Sigmoid colon (tissue), 7 donors: ENCODE measurements around the gene ARHGAP15. TPM values are rescaled to one million over a fixed set of nuclear protein-coding genes. Genes with fewer than 3 reads are reported as not detected.

Experiments
- DNase-seq: peaks from one replicate; pipeline ENCODE4 v3.0.0-alpha.2; 2019
- H3K27ac ChIP-seq, 4 donors: fragments of 200-600 bp; sonication (generic); one replicate each; pipeline ENCODE4 v1.5.1; 2016 to 2019; ENCODE audit warnings: mild to moderate bottlenecking in 1 of 4
- H3K27me3 ChIP-seq, 3 donors: fragments of 200-600 bp; sonication (generic); one replicate each; pipeline ENCODE4 v1.5.1; 2019; ENCODE audit warnings: mild to moderate bottlenecking in 1 of 3
- H3K36me3 ChIP-seq, 4 donors: fragments of 200-600 bp; sonication (generic); one replicate each; pipeline ENCODE4 v1.5.1; 2016 to 2019
- H3K4me1 ChIP-seq, 4 donors: fragments of 200-600 bp; sonication (generic); one replicate each; pipeline ENCODE4 v1.5.1; 2017 to 2019
- H3K4me3 ChIP-seq, 4 donors: fragments of 200-600 bp; sonication (generic); one replicate each; pipeline ENCODE4 v1.5.1; 2017 to 2019; ENCODE audit warnings: mild to moderate bottlenecking in 2 of 4, moderate library complexity in 1 of 4
- H3K9me3 ChIP-seq, 4 donors: fragments of 200-600 bp in 3 of 4; sonication (generic) in 3 of 4; one replicate each; pipeline versions ENCODE4 v1.5.1 to v1.6.1; 2013 to 2019
- EP300 ChIP-seq, 4 donors: sonication (generic); formaldehyde crosslinking; IDR thresholded peaks; one replicate each; pipeline ENCODE4 v1.6.1; 2017; ENCODE audit warnings: antibody characterized with exemption in 4 of 4
- POLR2A ChIP-seq, 2 donors: fragments of 450-650 bp; IDR thresholded peaks; one replicate each; pipeline ENCODE4 v1.6.1; 2016; ENCODE audit warnings: antibody characterized with exemption in 2 of 2, mild to moderate bottlenecking in 2 of 2, moderate library complexity in 2 of 2
- POLR2AphosphoS5 ChIP-seq, 4 donors: sonication (generic); formaldehyde crosslinking; IDR thresholded peaks; one replicate each; pipeline ENCODE4 v1.6.1; 2017; ENCODE audit warnings: antibody characterized with exemption in 4 of 4
- WGBS, 2 donors: extraction: QIAGEN DNeasy Blood & Tissue Kit; methylation state at CpG; one replicate each; pipeline ENCODE4 v1.1.7; 2013; 5-methylcytosine and 5-hydroxymethylcytosine counted together
- intact Hi-C: fragments of 100-400 bp; cut with DNase I; formaldehyde crosslinking; loops from one replicate; pipeline ENCODE4 v1.15.1; 2023
- polyA plus RNA-seq, 3 donors: library from polyadenylated mRNA; stranded (reverse); fragments of 200-250 nt; gene quantifications; one replicate each; pipeline ENCODE4 v1.2.3, GENCODE V29; 2013
- total RNA-seq, 4 donors: library from RNA; depleted of rRNA; stranded (reverse); fragments of >200 nt; gene quantifications; one replicate each; pipeline ENCODE4 v1.1.0, GENCODE V29; 2016
- TF ChIP-seq, protein P1 (sequence below), 4 experiments: fragments of 450-650 bp in 3 of 4; fragments of 200-600 bp in 1 of 4; IDR thresholded peaks; one replicate each; pipeline ENCODE4 v1.5.1; 2016 to 2019; ENCODE audit warnings: antibody characterized with exemption in 4 of 4, mild to moderate bottlenecking in 3 of 4, moderate library complexity in 2 of 4
- donor health status: healthy with polysubstance abuse.
- donor health status: Bipolar disorder and iron deficiency.
- donor health status: healthy.

Gene ARHGAP15
- total and polyA plus RNA-seq, 7 donors = 3.7 to 16.4 (median 6.0) TPM

DNA sequence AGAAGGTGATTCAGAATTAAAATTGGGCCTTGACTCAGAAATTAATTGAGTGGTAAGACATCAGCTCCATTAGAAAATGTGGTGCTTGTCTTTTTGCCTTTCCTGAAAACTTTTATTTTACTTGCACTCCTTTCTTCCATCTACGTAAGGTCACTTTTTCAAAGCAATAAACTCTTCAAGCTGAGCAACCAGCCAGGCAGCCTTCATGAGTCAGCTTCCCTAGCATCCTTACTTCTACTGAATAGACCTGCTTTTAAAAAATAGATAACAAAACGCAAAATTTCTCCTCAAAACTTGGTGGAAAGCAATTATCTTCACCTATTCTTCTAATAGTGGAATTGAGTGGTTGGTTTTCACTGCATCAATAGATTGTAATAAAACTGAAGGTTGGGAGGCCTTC, 504.2 kb downstream of the ARHGAP15 start:
- Histone ChIP-seq H3K4me3 (no peak overlapping the region), H3K27ac (no peak overlapping the region), H3K27me3 (no peaks in the 10 kb centered on the region), H3K36me3 (no peaks in the 10 kb centered on the region), H3K9me3 (peaks cover 0 to 3% (median under 1%) of the 10 kb centered on the region in 4 donors), H3K4me1 (no peaks in the 10 kb centered on the region)
- TF ChIP-seq POLR2AphosphoS5 (IDR thresholded peaks at IDR 0.05) (no peak), EP300 (IDR thresholded peaks at IDR 0.05) (no peak), POLR2A (IDR thresholded peaks at IDR 0.05) (no peak)
- TF ChIP-seq, protein P1, sequence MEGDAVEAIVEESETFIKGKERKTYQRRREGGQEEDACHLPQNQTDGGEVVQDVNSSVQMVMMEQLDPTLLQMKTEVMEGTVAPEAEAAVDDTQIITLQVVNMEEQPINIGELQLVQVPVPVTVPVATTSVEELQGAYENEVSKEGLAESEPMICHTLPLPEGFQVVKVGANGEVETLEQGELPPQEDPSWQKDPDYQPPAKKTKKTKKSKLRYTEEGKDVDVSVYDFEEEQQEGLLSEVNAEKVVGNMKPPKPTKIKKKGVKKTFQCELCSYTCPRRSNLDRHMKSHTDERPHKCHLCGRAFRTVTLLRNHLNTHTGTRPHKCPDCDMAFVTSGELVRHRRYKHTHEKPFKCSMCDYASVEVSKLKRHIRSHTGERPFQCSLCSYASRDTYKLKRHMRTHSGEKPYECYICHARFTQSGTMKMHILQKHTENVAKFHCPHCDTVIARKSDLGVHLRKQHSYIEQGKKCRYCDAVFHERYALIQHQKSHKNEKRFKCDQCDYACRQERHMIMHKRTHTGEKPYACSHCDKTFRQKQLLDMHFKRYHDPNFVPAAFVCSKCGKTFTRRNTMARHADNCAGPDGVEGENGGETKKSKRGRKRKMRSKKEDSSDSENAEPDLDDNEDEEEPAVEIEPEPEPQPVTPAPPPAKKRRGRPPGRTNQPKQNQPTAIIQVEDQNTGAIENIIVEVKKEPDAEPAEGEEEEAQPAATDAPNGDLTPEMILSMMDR (IDR thresholded peaks at IDR 0.05) = no peak
- DNase-seq = no peak
- WGBS, 2 donors = 32 to 43% methylated on average over 2 of the region's 2 CpGs
- intact Hi-C loops = no loop called here

DNA sequence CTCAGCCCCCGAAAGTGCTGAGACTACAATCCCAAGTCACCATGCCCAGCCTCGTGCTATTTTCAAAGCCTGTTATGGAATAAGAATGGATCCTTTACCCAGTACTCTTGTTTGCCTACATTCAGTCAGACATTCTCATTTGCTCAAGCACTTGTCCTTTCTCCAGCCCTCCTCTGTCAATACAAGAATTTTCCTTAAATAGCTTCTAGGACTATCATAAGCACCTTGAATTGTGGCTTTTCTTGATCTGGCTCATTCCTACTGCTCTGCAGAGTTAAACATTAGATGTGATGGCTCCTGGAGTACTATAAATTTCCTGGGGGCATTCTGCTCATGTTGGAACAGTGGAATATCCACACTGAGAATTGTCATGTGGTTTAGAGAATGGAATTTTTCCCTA, 506.1 kb downstream of the ARHGAP15 start:
- Histone ChIP-seq H3K27ac (no peak overlapping the region), H3K36me3 (no peaks in the 10 kb centered on the region), H3K4me1 (no peaks in the 10 kb centered on the region), H3K27me3 (no peaks in the 10 kb centered on the region), H3K4me3 (no peak overlapping the region), H3K9me3 (peaks cover 0 to 3% (median under 1%) of the 10 kb centered on the region in 4 donors)
- TF ChIP-seq EP300 (IDR thresholded peaks at IDR 0.05) = no peak
- TF ChIP-seq, protein P1 (IDR thresholded peaks at IDR 0.05) = no peak
- no peak for TF ChIP-seq POLR2A (IDR thresholded peaks at IDR 0.05)
- TF ChIP-seq POLR2AphosphoS5 (IDR thresholded peaks at IDR 0.05) = no peak
- WGBS, 2 donors = 70 to 86% methylated on average over 2 of the region's 2 CpGs
- intact Hi-C loops = no loop called here
- no peak for DNase-seq

DNA sequence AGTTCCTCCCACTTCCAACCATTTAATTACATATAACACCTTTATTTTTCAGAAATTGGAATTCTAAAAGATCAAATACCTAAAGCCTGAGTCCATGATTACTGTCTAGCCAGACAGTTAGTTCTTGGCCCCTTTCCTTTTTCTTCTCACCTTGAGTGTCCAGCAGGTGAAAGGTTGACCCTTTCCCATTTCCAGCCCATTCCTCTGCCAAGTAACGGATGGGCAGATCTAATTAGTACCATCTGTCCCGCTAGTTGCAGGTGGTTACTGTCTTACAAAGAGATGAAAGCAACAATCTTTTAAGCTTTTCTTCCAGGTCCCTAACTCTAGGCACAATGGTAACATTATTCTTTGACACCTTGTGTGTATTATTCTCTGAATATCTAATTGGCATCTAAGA, 506.7 kb downstream of the ARHGAP15 start:
- intact Hi-C loops = no loop called here
- no peak overlapping the region for H3K4me3 ChIP-seq
- H3K27me3 ChIP-seq = no peaks in the 10 kb centered on the region
- no peak for TF ChIP-seq POLR2AphosphoS5 (IDR thresholded peaks at IDR 0.05)
- TF ChIP-seq POLR2A (IDR thresholded peaks at IDR 0.05) = no peak
- no peak for TF ChIP-seq EP300 (IDR thresholded peaks at IDR 0.05)
- TF ChIP-seq, protein P1 (IDR thresholded peaks at IDR 0.05) = no peak
- no peak overlapping the region for H3K27ac ChIP-seq
- H3K36me3 ChIP-seq = no peaks in the 10 kb centered on the region
- peaks cover 0 to 3% (median under 1%) of the 10 kb centered on the region in 4 donors for H3K9me3 ChIP-seq
- WGBS, 2 donors = 94% methylated on average over 2 of the region's 2 CpGs
- no peaks in the 10 kb centered on the region for H3K4me1 ChIP-seq
- no peak for DNase-seq

DNA sequence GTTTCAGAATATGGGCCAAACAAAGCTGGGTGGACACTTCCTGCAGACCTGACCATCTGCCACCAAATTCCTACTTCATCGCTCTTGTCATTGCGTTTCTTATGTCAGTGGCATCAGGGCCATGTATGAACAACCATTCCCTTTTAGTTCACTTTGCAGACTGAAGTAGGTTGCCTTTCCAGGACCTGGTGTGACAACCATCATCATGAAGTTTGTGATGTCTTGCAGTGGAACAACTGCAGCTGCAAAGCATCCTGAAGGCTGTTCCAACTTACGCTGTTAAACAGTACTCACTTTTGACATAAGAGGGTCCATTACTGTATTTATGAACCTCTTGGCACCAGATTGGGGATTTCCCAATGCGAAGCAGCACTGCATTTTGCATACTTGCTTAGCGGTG, 511.6 kb downstream of the ARHGAP15 start:
- Histone ChIP-seq H3K36me3 (no peaks in the 10 kb centered on the region), H3K27me3 (no peaks in the 10 kb centered on the region), H3K4me1 (no peaks in the 10 kb centered on the region), H3K27ac (no peak overlapping the region), H3K4me3 (no peak overlapping the region), H3K9me3 (peaks cover 0 to 3% (median under 1%) of the 10 kb centered on the region in 4 donors)
- TF ChIP-seq, protein P1 (IDR thresholded peaks at IDR 0.05) = no peak
- TF ChIP-seq POLR2A (IDR thresholded peaks at IDR 0.05) (no peak), EP300 (IDR thresholded peaks at IDR 0.05) (no peak), POLR2AphosphoS5 (IDR thresholded peaks at IDR 0.05) (no peak)
- DNase-seq = no peak
- intact Hi-C loops = no loop called here
- WGBS, 2 donors = 78 to 80% methylated on average over 5 of the region's 5 CpGs
